HL-60/S4 treated with retinoic acid at 250 ng/mL for 4 days and 3 days (cell line): ENCODE results near the gene MTMR3.

Experiments used
- in situ Hi-C: fragments of 300-500 bp; cut with MboI; formaldehyde crosslinking; loops from 2 replicates; pipeline ENCODE4 v1.7.0; 2022; ENCODE audit warnings: low sequenced_read_pairs

The MTMR3 gene

DNA sequence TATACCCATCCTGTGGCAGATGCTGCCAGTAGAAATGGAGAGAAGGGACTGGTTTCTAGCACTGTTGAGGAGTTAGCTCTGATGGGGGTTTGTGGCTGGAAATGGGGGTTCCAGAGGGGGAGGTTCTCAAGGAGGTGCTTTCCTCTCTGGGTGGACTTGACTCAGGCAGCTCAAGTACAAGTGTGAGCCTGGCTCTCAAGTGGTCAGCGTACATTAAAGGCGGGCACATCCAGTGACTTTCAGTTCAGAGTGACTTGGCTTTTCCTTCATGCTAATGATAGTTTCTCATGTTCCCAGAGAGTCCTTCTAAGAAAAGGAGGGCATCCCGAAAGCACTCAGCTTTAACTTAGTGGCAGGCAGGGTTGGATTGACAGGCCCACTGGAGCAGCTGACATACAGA is 138.4 kb downstream of the MTMR3 start:
- in situ Hi-C loops = loop anchor here (25.0 kb wide), 1 partner anchor 209 kb away; no protein-coding TSS in a partner anchor

DNA sequence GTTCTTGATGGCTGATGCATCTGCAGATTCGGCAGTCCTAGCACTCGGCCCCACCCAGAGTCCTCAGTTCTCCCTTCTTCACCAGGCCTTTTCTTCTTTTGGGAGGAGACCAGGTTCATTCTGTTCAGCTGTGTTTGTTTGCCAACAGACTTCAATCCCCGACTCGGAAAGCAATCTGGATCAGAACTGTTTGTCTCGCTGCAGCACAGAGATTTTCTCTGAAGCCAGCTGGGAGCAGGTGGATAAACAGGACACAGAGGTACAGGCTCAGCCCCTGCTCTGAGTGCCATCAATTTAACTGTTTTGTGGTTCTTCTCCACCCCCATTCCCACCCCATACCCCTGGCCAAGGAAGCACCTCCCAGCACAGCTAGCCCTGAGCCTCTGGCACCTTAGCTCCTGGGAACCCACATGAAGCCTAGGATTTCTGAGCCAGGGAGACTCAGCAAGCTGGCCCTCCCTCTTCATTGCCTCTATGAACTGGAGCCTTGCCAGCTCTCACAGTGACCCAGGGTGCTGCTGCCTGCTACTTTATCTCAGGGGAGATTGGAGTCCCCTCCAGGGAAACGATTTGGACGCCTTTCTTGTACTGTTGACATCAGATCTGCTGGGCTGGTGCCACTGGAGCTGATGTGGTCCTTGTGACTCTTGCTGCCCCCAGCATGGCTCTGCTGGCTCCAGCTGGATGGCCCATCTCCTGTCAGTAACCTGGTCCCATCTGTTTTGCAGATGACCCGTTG is 139.1 kb downstream of the MTMR3 start:
- in situ Hi-C loops = loop anchor here (25.0 kb wide), 1 partner anchor 210 kb away; no protein-coding TSS in a partner anchor

DNA sequence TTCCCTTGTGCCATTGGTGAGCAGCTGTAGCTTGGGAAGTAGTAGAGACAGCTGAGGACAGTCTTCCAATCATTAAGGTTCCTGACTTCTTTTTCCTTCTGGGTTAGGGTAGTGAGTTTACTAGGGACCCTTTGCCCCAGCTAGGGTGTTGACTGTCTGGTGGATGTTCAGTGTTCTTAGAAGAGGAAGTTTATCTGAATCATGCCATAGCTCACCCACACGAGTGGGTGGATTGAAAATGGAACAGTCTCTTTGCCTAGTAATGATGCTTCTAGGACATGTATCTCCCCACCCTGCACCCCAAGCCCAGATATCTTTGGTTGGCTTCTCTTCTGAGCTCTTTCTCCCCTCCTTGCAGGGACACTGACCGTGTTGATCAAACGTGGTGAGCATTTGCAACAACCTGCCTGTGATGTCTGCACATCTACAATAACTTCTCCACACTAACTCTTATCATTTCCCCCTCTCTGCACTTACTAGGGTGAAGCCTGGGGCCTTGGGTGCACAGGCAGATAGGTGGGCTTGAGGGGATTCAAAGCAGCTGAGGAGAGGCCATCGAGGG is 140.2 kb downstream of the MTMR3 start:
- in situ Hi-C loops = loop anchor here (25.0 kb wide), 1 partner anchor 211 kb away; no protein-coding TSS in a partner anchor

DNA sequence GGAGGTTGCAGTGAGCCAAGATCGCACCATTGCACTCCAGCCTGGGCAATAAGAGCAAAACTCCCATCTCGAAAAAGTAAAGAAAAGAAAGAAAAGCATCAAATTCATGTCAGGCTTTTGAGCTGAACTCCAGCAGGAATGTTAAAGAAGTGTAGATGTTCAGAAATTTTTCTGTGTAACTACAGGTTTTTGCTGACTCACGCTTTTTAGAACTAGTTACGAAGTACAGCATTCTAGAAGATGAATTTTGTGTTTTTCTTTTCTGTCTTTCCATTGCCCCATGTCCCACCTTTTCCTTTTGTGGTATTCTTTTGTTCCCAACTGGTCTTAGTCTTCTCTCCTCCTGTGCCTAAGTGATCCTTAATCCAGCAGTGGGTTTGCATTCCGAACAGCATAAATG is 141.3 kb downstream of the MTMR3 start:
- in situ Hi-C loops = loop anchor here (25.0 kb wide), 1 partner anchor 212 kb away; no protein-coding TSS in a partner anchor

DNA sequence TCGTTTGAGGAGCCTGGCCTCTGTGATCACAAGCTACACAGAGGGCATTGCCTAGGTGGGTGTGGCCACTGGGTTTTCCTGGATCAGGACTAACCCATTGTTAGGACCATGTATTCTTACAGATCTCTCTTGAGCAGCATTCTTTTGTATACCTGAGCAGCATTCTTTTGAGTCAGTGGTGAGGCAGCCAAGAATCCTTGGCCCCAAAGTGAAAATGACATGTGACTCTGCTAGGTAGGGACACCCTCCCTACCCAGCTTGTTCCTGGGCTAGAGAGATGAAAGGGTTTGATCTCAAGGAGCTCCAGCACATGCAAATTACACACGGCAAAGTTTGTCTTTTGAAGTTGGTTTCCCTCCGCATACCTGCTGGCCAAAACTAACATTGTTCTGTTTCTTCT is 142.2 kb downstream of the MTMR3 start:
- in situ Hi-C loops = no loop called here

DNA sequence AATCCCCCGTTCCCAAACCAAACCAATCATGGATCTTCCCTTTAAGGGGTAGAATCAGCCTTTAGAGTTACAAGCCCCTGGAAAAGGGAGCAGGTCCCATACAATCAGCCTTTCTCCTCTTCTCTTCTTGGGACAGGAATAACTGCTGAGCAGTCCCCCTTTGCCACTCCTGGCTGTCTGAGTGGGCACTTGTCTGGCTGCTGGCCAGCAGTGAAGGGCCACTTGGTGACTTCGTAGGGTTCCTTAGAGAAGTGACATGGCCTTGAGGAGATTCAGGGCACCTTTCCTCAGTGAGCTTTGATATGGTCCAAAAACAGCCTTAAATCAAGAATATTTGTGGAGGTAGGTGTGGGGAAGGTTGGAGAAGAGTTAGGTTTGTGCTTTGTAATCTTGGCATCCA is 143.8 kb downstream of the MTMR3 start:
- in situ Hi-C loops = no loop called here

DNA sequence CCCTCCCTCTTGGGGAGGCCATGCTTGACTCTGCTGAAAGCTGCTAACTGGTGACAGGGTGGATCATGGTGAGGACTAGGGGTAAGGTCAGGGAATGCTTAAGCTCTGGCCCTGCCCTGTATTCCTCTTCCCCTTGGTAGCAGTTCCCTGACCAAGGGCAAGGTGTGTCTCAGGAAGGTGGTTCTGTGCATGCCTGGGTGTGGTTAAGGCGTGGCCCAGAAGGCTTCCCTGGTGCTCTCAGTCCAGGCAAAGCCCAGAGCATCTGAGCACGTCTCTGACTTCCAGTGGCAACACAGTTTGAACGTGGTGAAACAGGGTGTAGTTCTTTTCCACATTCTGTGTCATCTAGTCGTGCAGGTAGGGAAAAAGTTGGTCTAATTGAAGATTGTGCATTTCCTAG is 144.2 kb downstream of the MTMR3 start:
- in situ Hi-C loops = no loop called here

DNA sequence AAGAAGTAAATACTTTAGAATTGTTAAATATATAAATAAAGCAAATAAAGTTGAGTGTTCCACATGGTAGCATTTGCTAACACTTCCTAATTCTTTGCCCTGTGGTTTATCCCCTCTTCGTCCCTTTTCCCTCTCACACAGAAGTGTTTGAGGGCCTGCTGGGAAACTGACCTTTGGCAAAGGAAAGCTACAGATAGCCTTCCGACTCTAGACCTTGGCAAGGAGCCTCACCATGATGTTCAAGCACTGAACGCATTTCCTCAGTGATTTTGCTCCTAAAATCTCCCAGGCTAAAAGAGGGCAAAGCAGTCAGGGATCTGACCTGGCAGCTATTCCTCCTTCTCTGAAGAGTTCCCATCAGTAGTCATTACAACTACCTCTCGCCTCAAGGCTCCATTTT is 144.8 kb downstream of the MTMR3 start:
- in situ Hi-C loops = no loop called here

DNA sequence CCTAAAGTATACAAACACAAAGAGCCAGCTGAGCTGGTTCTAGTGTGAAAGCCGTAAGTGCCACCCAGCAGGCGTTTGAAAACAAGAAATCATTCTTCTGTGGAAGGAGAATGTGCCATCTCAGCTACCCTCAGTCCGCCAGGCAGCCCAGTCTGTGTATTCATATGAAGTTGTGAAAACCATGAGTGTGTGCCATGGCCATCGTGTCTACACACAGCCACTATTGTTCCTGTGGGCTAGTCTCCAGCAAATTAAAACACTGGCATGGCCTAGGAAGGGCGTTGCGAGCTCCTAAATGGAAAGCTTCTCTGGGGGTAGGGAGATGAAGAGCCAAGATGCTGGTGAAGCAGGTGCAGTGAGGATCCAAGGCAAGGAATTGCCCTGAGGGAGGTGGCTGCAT is 145.8 kb downstream of the MTMR3 start:
- in situ Hi-C loops = no loop called here

DNA sequence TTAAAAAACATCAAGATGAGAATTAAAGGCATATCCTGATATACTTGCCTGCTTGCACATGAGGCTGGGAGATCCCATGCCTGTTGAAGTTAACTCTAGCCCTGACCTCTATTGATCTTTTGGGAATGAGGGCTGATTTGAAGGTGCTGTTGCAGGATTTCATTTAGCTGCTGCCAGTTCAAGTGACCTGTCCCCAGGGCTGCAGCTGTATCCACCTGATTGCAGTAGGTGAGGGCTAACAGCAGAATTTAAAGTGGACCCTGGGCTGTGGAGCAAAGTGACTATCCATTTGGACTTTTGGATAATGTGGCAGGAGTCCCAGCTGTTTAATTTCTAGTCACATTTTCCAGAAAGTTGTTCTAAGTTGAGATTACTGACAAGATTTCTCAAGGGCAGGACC is 146.5 kb downstream of the MTMR3 start:
- in situ Hi-C loops = no loop called here

DNA sequence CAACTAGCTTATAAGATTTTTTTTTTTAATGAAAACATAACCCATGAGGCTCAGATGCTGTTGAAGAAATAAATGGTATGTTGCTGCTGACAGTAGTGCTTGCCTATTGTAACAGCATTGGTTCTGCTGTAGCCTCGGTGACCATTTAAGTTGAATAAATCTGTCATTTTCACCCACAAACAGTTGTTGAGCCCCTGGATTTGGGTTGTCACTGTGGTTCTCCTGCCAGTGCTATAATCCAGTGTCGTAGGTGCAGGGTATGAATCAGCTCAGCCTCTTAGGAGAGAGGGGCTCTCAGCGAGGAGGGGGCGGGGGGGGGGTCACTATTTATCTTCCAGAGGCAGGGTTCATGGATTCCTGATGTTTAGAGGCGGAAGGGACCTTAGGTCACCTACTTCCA is 147.4 kb downstream of the MTMR3 start:
- in situ Hi-C loops = no loop called here

DNA sequence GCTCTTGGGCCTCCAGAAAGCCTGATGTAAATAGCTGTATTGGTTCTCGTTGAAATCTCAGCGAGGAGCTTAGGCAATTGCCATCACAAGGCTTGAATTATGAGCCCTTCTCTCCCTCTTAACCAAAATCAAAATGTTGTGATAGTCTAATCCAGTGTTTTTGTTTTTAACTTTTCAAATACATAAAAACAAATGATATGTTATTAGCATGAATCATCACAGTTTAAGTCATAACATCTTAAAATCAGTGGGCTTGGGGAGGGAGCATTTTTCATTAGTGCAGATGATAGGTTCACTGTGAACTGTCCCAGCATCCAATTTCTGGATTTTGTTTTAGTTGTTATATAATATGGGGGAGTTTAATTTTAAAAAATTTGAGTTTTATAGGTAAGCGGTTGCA is 148.4 kb downstream of the MTMR3 start:
- in situ Hi-C loops = no loop called here

DNA sequence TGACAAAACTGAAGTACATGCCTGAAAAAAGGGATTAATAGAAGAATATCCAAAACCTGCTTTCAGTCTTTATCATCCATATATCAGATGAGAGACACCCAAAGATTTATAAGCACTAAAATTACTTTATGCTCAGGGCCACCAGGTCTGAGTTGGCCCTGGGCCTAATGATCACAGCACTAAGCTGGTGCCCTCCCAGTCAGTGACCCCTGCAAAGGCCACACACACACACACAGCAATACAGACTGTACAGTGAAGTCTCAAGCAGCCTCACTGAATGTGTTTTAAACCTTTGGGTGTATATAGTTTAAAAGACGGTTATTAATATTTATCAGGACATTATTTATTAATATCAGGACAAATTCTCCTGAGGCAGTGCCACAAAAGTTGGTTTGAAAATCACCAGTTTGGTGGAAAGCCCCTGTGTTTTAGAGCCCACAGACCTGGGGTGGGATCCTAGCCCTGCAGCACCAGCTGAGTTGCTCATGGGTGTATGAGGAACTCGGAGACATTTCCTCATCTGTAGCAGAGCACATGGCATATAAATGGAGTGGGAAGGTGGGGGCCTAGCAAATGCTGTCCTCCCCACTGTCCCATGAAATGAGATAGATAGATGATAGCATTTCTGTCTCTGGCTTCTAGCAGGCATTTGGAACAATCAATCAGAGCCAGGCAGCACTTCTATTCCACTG is 148.9 kb downstream of the MTMR3 start:
- in situ Hi-C loops = no loop called here

DNA sequence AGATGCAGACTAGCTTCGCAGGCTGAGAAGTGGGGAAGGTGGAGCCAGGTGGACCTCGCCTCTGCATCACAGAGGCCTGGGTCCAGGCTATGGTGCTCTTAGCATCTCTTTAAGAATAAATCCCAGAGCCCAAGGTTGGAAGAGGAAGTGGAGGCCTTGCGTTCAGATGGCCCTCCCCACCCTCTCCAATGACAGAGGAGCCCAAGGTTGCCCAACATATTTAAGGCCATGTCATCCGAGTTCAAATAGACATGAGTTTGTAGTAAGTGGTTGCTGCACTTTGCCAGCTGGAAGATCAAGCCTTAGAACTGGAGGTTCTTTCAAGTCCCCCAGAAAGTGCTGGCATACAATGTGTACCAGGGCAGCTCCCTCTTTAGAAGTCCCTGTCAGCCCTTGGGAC is 150.2 kb downstream of the MTMR3 start:
- in situ Hi-C loops = no loop called here

DNA sequence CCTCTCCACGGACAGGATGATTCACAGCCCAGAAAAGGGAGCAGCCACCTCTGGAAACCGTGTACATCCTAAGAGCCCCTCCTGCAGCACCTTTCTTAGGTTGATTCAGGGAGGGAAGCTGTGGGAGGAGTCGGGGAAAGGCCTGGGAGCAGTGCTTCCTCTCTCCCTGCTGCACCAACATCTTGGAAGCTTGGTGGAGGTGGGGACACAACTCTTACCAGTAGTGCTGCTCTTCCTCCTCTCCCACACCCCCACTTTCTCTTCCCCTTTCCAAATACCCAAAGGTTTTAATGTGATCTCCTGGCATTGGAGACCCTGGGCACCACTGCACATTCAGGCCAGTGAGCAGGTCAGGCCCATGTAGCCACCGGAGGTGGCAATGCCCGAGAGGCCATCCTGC is 150.9 kb downstream of the MTMR3 start:
- in situ Hi-C loops = no loop called here

DNA sequence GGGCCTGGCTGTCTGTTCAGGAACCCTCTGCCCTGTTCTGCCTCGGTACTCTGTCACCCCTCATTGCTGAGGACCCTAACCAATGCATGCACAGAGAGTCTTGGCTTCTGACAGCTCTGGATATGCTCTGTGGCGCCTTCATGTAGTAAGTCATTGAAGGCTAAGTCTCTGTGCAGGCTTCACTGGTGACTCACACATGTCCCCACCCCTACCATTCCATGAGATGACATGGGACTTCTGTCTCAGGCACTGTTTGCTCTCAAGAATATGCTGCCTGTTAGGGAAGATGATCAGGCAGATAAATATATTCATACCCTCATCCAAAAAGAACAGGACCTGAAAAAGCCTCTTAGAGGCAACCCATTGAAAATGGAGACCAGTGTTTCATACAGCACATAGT is 153.7 kb downstream of the MTMR3 start:
- in situ Hi-C loops = no loop called here

DNA sequence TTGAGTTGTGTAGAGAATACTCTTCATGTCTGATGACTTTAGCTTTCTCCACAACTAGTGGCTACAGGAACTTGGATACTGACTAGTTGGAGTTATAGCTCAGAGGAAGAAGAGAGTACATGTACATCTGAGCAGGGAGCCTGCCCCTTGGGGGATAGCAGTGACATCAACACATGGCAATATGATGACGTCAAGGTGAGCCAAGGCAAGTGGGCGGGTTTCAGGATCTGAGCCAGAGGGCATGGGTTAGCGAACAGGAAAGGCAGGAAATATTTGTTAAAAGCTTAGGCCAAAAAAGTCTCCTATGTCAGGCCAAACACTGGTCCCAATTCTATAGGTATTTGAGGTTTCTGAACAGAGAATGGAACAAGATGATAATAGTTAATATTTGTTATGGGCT is 155.2 kb downstream of the MTMR3 start:
- in situ Hi-C loops = no loop called here

DNA sequence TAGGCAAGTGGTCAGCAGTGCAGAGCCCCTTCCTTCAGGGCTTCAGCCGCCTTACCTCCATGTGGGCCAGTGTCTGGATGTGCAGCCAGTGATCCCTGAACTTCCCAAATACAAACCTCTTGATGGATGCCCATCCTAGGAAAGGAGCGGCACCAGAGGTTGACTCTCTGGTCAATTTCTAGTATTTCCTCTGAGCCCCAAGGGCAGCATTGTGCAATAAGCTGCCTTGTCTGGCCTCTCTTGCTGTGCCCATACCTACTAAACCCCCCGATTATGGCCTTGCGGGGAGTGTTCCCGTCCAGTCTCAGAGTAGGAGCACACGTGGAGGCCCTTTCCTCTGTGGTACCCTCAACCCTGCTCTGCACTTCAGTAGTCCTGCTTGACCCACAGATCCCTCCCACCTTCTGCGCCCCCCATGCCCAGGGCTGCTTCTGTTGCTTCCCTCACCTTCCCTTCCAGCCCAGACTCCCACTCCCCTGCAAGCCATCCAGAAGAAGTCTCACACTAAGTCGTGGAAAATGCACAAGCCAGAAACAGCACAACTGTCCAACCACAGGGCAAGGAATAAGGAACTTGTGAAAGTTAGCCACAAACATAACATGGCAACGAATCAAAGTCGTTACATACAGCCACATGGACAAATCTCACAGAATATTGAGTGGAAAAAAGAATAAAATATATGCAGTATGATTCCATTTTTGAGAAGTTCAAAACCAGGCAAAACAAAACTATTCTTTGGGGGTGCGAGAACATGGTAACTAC is 157.7 kb downstream of the MTMR3 start:
- in situ Hi-C loops = no loop called here

DNA sequence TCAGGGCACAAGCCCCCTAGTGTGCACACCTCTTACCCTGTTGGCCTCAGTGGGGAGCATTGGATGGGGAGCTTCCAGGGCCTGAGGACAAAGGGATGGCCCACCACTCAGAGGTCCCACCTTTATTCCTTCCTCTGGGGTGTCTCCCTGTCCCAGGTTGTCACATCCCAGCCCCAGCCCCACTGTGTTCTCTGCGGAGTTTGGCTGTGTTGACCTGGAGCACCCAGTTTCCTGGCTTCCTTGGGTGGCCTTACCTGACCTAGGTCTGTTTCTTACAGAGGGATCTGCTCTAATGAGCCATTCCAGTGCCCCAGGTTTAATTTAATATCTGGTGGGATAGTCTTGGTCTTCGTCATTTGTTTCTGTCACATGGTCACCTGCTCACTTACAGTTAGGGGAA is 158.5 kb downstream of the MTMR3 start:
- in situ Hi-C loops = no loop called here

DNA sequence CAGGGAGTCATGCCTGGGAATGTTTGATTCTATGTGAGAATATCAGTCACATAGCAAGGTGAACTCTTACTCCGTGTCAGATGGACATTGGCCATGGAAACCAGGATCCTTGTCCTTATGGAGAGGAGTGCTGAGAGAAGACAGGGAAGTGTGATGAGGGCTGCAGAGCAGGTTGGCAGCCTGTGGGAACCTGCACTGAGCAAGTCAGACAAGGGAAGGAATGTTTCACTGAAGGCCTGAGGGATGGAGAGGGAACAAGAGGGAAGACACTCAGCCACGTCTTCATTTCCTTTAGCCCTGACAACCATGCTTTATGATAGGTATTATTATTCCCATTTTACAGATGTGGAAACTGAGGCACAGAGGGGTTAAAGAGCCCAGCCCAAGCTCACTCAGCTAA is 158.9 kb downstream of the MTMR3 start:
- in situ Hi-C loops = no loop called here

DNA sequence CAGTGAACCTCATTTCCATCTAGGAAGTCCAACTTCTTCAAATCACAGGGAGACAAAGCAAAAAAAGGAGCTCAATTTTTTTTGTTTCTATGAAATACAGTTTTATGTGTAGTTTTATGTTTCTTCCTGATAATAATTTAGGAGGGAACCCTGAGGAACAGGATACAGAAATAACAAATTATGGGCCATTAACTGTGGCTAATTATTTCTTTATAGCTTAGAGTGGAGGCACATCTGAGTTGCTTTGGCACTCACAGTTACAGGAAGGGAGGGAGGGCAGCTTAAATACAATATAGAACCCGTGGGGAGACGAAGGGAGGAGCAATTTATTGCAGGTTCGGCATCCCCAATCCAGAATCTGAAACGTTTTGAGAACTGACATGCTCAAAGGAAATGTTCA is 160.2 kb downstream of the MTMR3 start:
- in situ Hi-C loops = no loop called here
